ENCODE results near the gene MYL5. TPM values are rescaled to one million over a fixed set of nuclear protein-coding genes. Genes with fewer than 3 reads are reported as not detected.

Gene MYL5
- total and polyA plus RNA-seq, 2 of the 4 experiments (the other 2 are of a cell fraction), result 9.1 to 16.0 TPM

GRCh38 chr4:663438-664428 is 10.6 kb upstream of the MYL5 start (continued):
- TF ChIP-seq USF2 (IDR thresholded peaks at IDR 0.05; ENCODE audit: low read depth, low read length), result no peak

- Histone ChIP-seq H3K4ac (ENCODE audit: low read depth, low read length) (no peak overlapping the region), H3K23ac (ENCODE audit: low read depth, low read length) (no peak overlapping the region), H4K8ac (ENCODE audit: low read depth in 2 of 2, low read length in 2 of 2) (no peak overlapping the region), H2AFZ (replicated peaks; ENCODE audit: low read length, poor library complexity) (no peak overlapping the region), H3K4me2 (ENCODE audit: low read depth, low read length) (no peak overlapping the region), H3K27ac (ENCODE audit: insufficient read depth, low read length) (no peak overlapping the region), H2BK5ac (ENCODE audit: low read depth, low read length, poor library complexity, severe bottlenecking) (no peak overlapping the region), H2BK20ac (ENCODE audit: low read depth, low read length) (no peak overlapping the region), H2BK120ac (ENCODE audit: low read depth, low read length) (no peak overlapping the region), H2BK15ac (ENCODE audit: low read depth, low read length) (no peak overlapping the region), H3K36me3 (ENCODE audit: control insufficient read depth, insufficient read depth, low read length) (no peaks in the 10 kb centered on the region), H3K4me3 (ENCODE audit: insufficient read depth, low read depth, low read length) (no peak overlapping the region), H3K56ac (ENCODE audit: extremely low read depth, insufficient read depth, low read length) (no peak overlapping the region), H4K91ac (ENCODE audit: insufficient read depth, low read depth, low read length) (no peak overlapping the region), H3K4me1 (ENCODE audit: control insufficient read depth, insufficient read depth, low read length) (no peaks in the 10 kb centered on the region), H4K5ac (ENCODE audit: low read depth, low read length) (no peak overlapping the region), H3K9ac (ENCODE audit: low read depth, low read length) (no peak overlapping the region), H3K9me3 (ENCODE audit: control insufficient read depth, insufficient read depth, low read length) (peaks cover 4% of the 10 kb centered on the region; the same call in 1 of the 2 replicates), H3K14ac (replicated peaks; ENCODE audit: low read depth, low read length) (no peak overlapping the region), H3K79me1 (ENCODE audit: low read depth in 1 of 2, low read length in 2 of 2) (no peaks in the 10 kb centered on the region), H3K27me3 (ENCODE audit: control insufficient read depth, insufficient read depth, low read length) (peaks cover 4% of the 10 kb centered on the region; the same call in 1 of the 2 replicates), H3K18ac (ENCODE audit: low read depth, low read length) (no peak overlapping the region), H2AK9ac (replicated peaks; ENCODE audit: low read depth, low read length, poor library complexity) (no peak overlapping the region), H2AK5ac (ENCODE audit: low read depth, low read length) (no peak overlapping the region), H4K20me1 (ENCODE audit: insufficient read depth, low read length) (no peaks in the 10 kb centered on the region), H3K9me1 (ENCODE audit: insufficient read depth, low read length) (no peaks in the 10 kb centered on the region)
- ChIA-PET CTCF (no interaction called here), POLR2A (ENCODE audit: unreplicated experiment) (no interaction called here)
- no TSS peak for BruUV-seq (replicated peaks)
- intact Hi-C loops (cut with micrococcal nuclease), result no loop called here
- dilution Hi-C loops (cut with HindIII; ENCODE audit: low sequenced_read_pairs, unreplicated experiment), result no loop called here
- in situ Hi-C loops (cut with MboI; ENCODE audit: low sequenced_read_pairs), result no loop called here
- DNase-seq (no peak), ATAC-seq (ENCODE audit: low read depth) (no peak)
- WGBS, 2 experiments (ENCODE audit: extremely low coverage in 2 of 2, insufficient read length in 1 of 2), result 88% methylated on average over 4 of the region's 24 CpGs; no CpG with 5 or more reads in 1 of the 2 experiments
- no peak for TF ChIP-seq CTCF (conservative IDR thresholded peaks at IDR 0.05; ENCODE audit: low read depth, low read length)
- TF ChIP-seq CHD1 (IDR thresholded peaks at IDR 0.05; ENCODE audit: low read depth, low read length), result no peak
- TF ChIP-seq RCOR1 (IDR thresholded peaks at IDR 0.05; ENCODE audit: insufficient replicate concordance, low read length), result no peak
- TF ChIP-seq MAZ (IDR thresholded peaks at IDR 0.05; ENCODE audit: borderline replicate concordance, low read depth, low read length), result no peak
- TF ChIP-seq MAFK (IDR thresholded peaks at IDR 0.05; ENCODE audit: low read depth, low read length), result no peak
- TF ChIP-seq FOS (IDR thresholded peaks at IDR 0.05; ENCODE audit: low read depth, low read length), result no peak
- TF ChIP-seq RAD21 (IDR thresholded peaks at IDR 0.05; ENCODE audit: low read length), result no peak
- no peak for TF ChIP-seq RFX5 (IDR thresholded peaks at IDR 0.05; ENCODE audit: low read depth, low read length)
- TF ChIP-seq SMC3 (IDR thresholded peaks at IDR 0.05; ENCODE audit: low read depth, low read length), result no peak
- no peak for TF ChIP-seq BHLHE40 (IDR thresholded peaks at IDR 0.05; ENCODE audit: low read depth, low read length)
- no peak for TF ChIP-seq POLR2A (IDR thresholded peaks at IDR 0.05; ENCODE audit: low read depth, low read length)
These were observed 9.6 kb upstream of the MYL5 start for GRCh38 chr4:664713-665231.

Data from IMR-90 (cell line).